GM12878 (cell line): ENCODE measurements around the gene AMN1. TPM values are rescaled to one million over a fixed set of nuclear protein-coding genes. Genes with fewer than 3 reads are reported as not detected.

Source experiments
- ATAC-seq: fragments of 200-7000 bp; cut with Tn5 transposase; 3 replicates; pipeline ENCODE4 v1.9.1; 2020; ENCODE audit warnings: mild to moderate bottlenecking, moderate library complexity
- BruUV-seq: library from RNA; stranded (reverse); fragments of 400-500 nt; replicated peaks from 2 replicates; lab custom pipeline; 2021; lab: Mats Ljungman, UMichigan
- CTCF ChIA-PET: fragments of 300-600 bp; sonication (Branson Sonifier 250); formaldehyde crosslinking; extraction: SDS; loops from one replicate; lab custom pipeline; 2021; ENCODE audit warnings: inconsistent platforms; lab: Yijun Ruan, JAX
- POLR2A ChIA-PET: fragments of 350-600 bp; formaldehyde crosslinking; extraction: SDS; loops from one replicate; lab custom pipeline; 2021; ENCODE audit warnings: inconsistent platforms; lab: Charles Lee
- RAD21 ChIA-PET: fragments of 300-600 bp; sonication (Branson Sonifier 250); formaldehyde crosslinking; loops from one replicate; lab custom pipeline; 2023; ENCODE audit warnings: antibody characterized with exemption; ENCODE audit not compliant: unreplicated experiment; lab: Charles Lee
- SMC1A ChIA-PET: fragments of 300-600 bp; sonication (Branson Sonifier 250); formaldehyde crosslinking; loops from one replicate; lab custom pipeline; 2023; ENCODE audit not compliant: unreplicated experiment, uncharacterized antibody; lab: Charles Lee
- DNase-seq: peaks from one replicate; pipeline ENCODE4 v3.0.0-alpha.2; 2011; ENCODE audit warnings: low read depth, low spot score
- FAIRE-seq: peaks from 3 replicates; lab custom pipeline; 2011; peaks lifted over from hg19 to GRCh38; lab: Jason Lieb, UNC
- H2AFZ ChIP-seq: 2 replicates; pipeline ENCODE4 v1.6.0; 2011; ENCODE audit warnings: low read depth, low read length, control low read depth; ENCODE audit not compliant: control insufficient read depth
- H3K27ac ChIP-seq: 2 replicates; pipeline ENCODE4 v1.5.1; 2011; ENCODE audit warnings: control low read depth; ENCODE audit not compliant: control insufficient read depth, insufficient read depth
- H3K27me3 ChIP-seq, 2 experiments: replicated peaks in 1 of 2; 2 replicates each; pipeline versions ENCODE4 v1.6.0 to v1.6.1; 2011; ENCODE audit warnings: low read length in 1 of 2; ENCODE audit not compliant: control insufficient read depth in 2 of 2, insufficient read depth in 2 of 2
- H3K36me3 ChIP-seq, 2 experiments: 2 replicates each; pipeline ENCODE4 v1.5.1; 2011; ENCODE audit warnings: low read length in 1 of 2; ENCODE audit not compliant: control insufficient read depth in 2 of 2, insufficient read depth in 2 of 2
- H3K4me1 ChIP-seq: 2 replicates; pipeline ENCODE4 v1.6.1; 2011; ENCODE audit warnings: mild to moderate bottlenecking, low read length, moderate library complexity, mixed read lengths; ENCODE audit not compliant: control insufficient read depth, insufficient read depth
- H3K4me2 ChIP-seq: 2 replicates; pipeline ENCODE4 v1.6.0; 2011; ENCODE audit warnings: control low read depth; ENCODE audit not compliant: control insufficient read depth, insufficient read depth
- H3K4me3 ChIP-seq: fragments of 200-600 bp; sonication (generic); 2 replicates; pipeline ENCODE4 v1.5.1; 2016
- H3K79me2 ChIP-seq: 2 replicates; pipeline ENCODE4 v1.6.0; 2011; ENCODE audit warnings: low read length; ENCODE audit not compliant: control insufficient read depth, insufficient read depth
- H3K9ac ChIP-seq: 2 replicates; pipeline ENCODE4 v1.8.0; 2011; ENCODE audit warnings: low read length, control low read depth, mixed read lengths; ENCODE audit not compliant: control insufficient read depth, insufficient read depth
- H3K9me3 ChIP-seq: replicated peaks from 3 replicates; pipeline ENCODE4 v1.5.1; 2011; ENCODE audit warnings: mild to moderate bottlenecking, low read length; ENCODE audit not compliant: control insufficient read depth, insufficient read depth
- H4K20me1 ChIP-seq: 2 replicates; pipeline ENCODE4 v1.6.0; 2011; ENCODE audit not compliant: control insufficient read depth, insufficient read depth
- ASH2L ChIP-seq: fragments of 300-600, 200-600 bp; sonication (generic); IDR thresholded peaks from 2 replicates; pipeline ENCODE4 v1.6.1; 2017; ENCODE audit warnings: low read depth, mild to moderate bottlenecking, borderline replicate concordance
- CHD1 ChIP-seq: IDR thresholded peaks from 2 replicates; pipeline ENCODE4 v1.6.1; 2012; ENCODE audit warnings: low read depth, low read length, improper control_type of control experiment
- E4F1 ChIP-seq: fragments of 450-650 bp; IDR thresholded peaks from 2 replicates; pipeline ENCODE4 v1.6.1; 2018; ENCODE audit warnings: borderline replicate concordance, mild to moderate bottlenecking; ENCODE audit not compliant: partially characterized antibody
- ELK1 ChIP-seq: IDR thresholded peaks from 2 replicates; pipeline ENCODE4 v1.6.1; 2012; ENCODE audit warnings: low read depth, low read length, improper control_type of control experiment
- EP300 ChIP-seq, 2 experiments: fragments of 150-350 bp in 1 of 2; IDR thresholded peaks; 2 replicates each; pipeline ENCODE4 v1.6.1; 2011 to 2012; ENCODE audit warnings: low read depth in 2 of 2, low read length in 2 of 2, borderline replicate concordance in 1 of 2, improper control_type of control experiment in 1 of 2, inconsistent platforms in 1 of 2; ENCODE audit not compliant: control insufficient read depth in 1 of 2
- MLLT1 ChIP-seq: fragments of 450-650 bp; IDR thresholded peaks from 2 replicates; pipeline ENCODE4 v1.6.1; 2016; ENCODE audit warnings: mild to moderate bottlenecking
- NKRF ChIP-seq: fragments of 450-650 bp; conservative IDR thresholded peaks from 2 replicates; pipeline ENCODE4 v1.6.1; 2017; ENCODE audit warnings: mild to moderate bottlenecking, moderate library complexity
- RUNX3 ChIP-seq: IDR thresholded peaks from 2 replicates; pipeline ENCODE4 v1.6.1; 2012; ENCODE audit warnings: low read length, inconsistent platforms
- SREBF1 ChIP-seq: IDR thresholded peaks from 2 replicates; pipeline ENCODE4 v1.6.1; 2012; ENCODE audit warnings: mild to moderate bottlenecking, low read length
- USF2 ChIP-seq: IDR thresholded peaks from 2 replicates; pipeline ENCODE4 v1.6.1; 2011; ENCODE audit warnings: low read depth, low read length, improper control_type of control experiment, borderline replicate concordance
- WRNIP1 ChIP-seq: IDR thresholded peaks from 2 replicates; pipeline ENCODE4 v1.6.1; 2011; ENCODE audit warnings: low read depth, low read length, improper control_type of control experiment, borderline replicate concordance
- ZBTB33 ChIP-seq: fragments of 450-650 bp; IDR thresholded peaks from 2 replicates; pipeline ENCODE4 v1.6.1; 2017; ENCODE audit warnings: mild to moderate bottlenecking
- WGBS: methylation state at CpG from one replicate; pipeline ENCODE4 v1.1.6; 2016; ENCODE audit warnings: low lambda C conversion rate; ENCODE audit not compliant: insufficient replicate concordance, insufficient coverage; ENCODE audit errors: missing lambda C conversion rate; 5-methylcytosine and 5-hydroxymethylcytosine counted together
- in situ Hi-C: fragments of 300-500 bp; cut with MboI; formaldehyde crosslinking; loops from 9 replicates; pipeline ENCODE4 v1.14.3; 2018; ENCODE audit warnings: mixed read lengths
- intact Hi-C: fragments of 100-400 bp; cut with micrococcal nuclease; formaldehyde crosslinking; loops from one replicate; pipeline ENCODE4 v1.14.2; 2022; ENCODE audit not compliant: unreplicated experiment
- polyA plus RNA-seq, 11 experiments: library from polyadenylated mRNA; depleted of rRNA in 4 of 11; unstranded in 6 of 11; stranded (reverse) in 5 of 11; fragments of >200 nt; fragmentation: Nextera tagmentation in 4 of 11; fragmentation: Illumina TruSeq in 1 of 11; extraction: Ambion mirVana in 4 of 11; extraction: Trizol in 1 of 11; gene quantifications; 1 replicate in 1 of 11; 2 replicates in 10 of 11; pipeline versions ENCODE4 v1.2.1 to v1.2.3, GENCODE V29; 2011 to 2016; ENCODE audit warnings: inconsistent platforms in 2 of 11, missing spikeins in 2 of 11, low read depth in 1 of 11
- total RNA-seq, 4 experiments: library from RNA; depleted of rRNA in 3 of 4; stranded (reverse); fragments of >200 nt in 3 of 4; fragmentation: Illumina TruSeq in 1 of 4; extraction: Trizol in 1 of 4; gene quantifications; 2 replicates each; pipeline versions ENCODE4 v1.2.1 to v1.2.3, GENCODE V29; 2013 to 2021

The AMN1 gene
- total and polyA plus RNA-seq, 10 of the 15 experiments (the other 5 are each of a cell fraction or from before 2014, with no cell fraction given), result 5.4 to 19.3 (median 9.3) TPM

GRCh38 chr12:31685801-31686200, 43.0 kb downstream of the AMN1 start:
- no peak overlapping the region for H2AFZ ChIP-seq
- peaks cover 15% of the 10 kb centered on the region for H3K9me3 ChIP-seq
- SMC1A ChIA-PET, result interaction anchor here (0.6 to 3.6 kb wide), 12 partner anchors 27 to 375 kb away, joined by 3 to 20 read pairs (median 4); partner anchors contain the start of gene ETFBKMT
- no peak overlapping the region for H3K27ac ChIP-seq
- WGBS, result 100% methylated on average over 3 of the region's 3 CpGs
- H3K4me2 ChIP-seq, result no peak overlapping the region
- no peak for DNase-seq
- H3K36me3 ChIP-seq, result no peaks in the 10 kb centered on the region
- no peak for FAIRE-seq
- no peak for ATAC-seq
- RAD21 ChIA-PET, result interaction anchor here (0.8 to 1.7 kb wide), 4 partner anchors 29 to 126 kb away, joined by 4 to 7 read pairs (median 4); no protein-coding TSS in a partner anchor
- no peaks in the 10 kb centered on the region for H4K20me1 ChIP-seq
- peaks cover 3% of the 10 kb centered on the region; the same call in 1 of the 2 replicates for H3K4me1 ChIP-seq
- H3K79me2 ChIP-seq, result no peaks in the 10 kb centered on the region
- no peak overlapping the region for H3K4me3 ChIP-seq
- in situ Hi-C loops, result no loop called here
- POLR2A ChIA-PET, result interaction anchor here (0.5 to 1.3 kb wide), 4 partner anchors 113 to 615 kb away, joined by 3 to 10 read pairs (median 4); no protein-coding TSS in a partner anchor
- no TSS peak for BruUV-seq
- CTCF ChIA-PET, result interaction anchor here (1.2 to 1.5 kb wide), 4 partner anchors 30 to 626 kb away, joined by 3 to 4 read pairs (median 4); no protein-coding TSS in a partner anchor
- intact Hi-C loops, result loop anchor here (2.0 kb wide), 1 partner anchor 37 kb away; no protein-coding TSS in a partner anchor
- H3K27me3 ChIP-seq, result no peaks in the 10 kb centered on the region
- H3K9ac ChIP-seq, result no peak overlapping the region
- TF ChIP-seq EP300 (IDR thresholded peaks at IDR 0.05; ENCODE audit: borderline replicate concordance in 1 of 2, control insufficient read depth in 1 of 2, low read depth in 2 of 2, low read length in 2 of 2) (no peak), ELK1 (no peak), USF2 (no peak), MLLT1 (no peak), WRNIP1 (no peak), E4F1 (no peak), ZBTB33 (no peak), SREBF1 (no peak), NKRF (no peak), ASH2L (no peak), RUNX3 (no peak), CHD1 (no peak)
